Tibial nerve (tissue), 4 donors: ENCODE results near the gene SRSF4. TPM values are rescaled to one million over a fixed set of nuclear protein-coding genes. Genes with fewer than 3 reads are reported as not detected.
"Not testable (repeated sequence)": the region's sequence is repeated elsewhere in the genome, so short reads cannot be mapped to it uniquely, and the experiment has no call there.

ENCODE experiments used
- DNase-seq, 2 donors: peaks; one replicate each; pipeline ENCODE4 v3.0.0-alpha.2; 2019; ENCODE audit warnings: low spot score in 2 of 2
- H3K27ac ChIP-seq, 4 donors: fragments of 200-600 bp; sonication (generic) in 3 of 4; one replicate each; pipeline ENCODE4 v1.5.1; 2017 to 2019; ENCODE audit warnings: mild to moderate bottlenecking in 1 of 4
- H3K27me3 ChIP-seq, 2 donors: fragments of 200-600 bp; sonication (generic) in 1 of 2; one replicate each; pipeline versions ENCODE4 v1.5.1 to v1.6.0; 2017 to 2019
- H3K36me3 ChIP-seq, 3 donors: fragments of 200-600 bp; sonication (generic); one replicate each; pipeline ENCODE4 v1.5.1; 2018 to 2019
- H3K4me1 ChIP-seq, 4 donors: fragments of 200-600 bp; sonication (generic) in 3 of 4; one replicate each; pipeline ENCODE4 v1.5.1; 2017 to 2019
- H3K4me3 ChIP-seq, 4 donors: fragments of 200-600 bp; sonication (generic) in 3 of 4; one replicate each; pipeline ENCODE4 v1.5.1; 2017 to 2019; ENCODE audit warnings: mild to moderate bottlenecking in 1 of 4, moderate library complexity in 1 of 4
- H3K9me3 ChIP-seq, 4 donors: fragments of 200-600 bp; sonication (generic) in 3 of 4; one replicate each; pipeline ENCODE4 v1.5.1; 2017 to 2019
- EP300 ChIP-seq, 2 donors: sonication (generic); formaldehyde crosslinking; IDR thresholded peaks; one replicate each; pipeline ENCODE4 v1.6.1; 2017; ENCODE audit warnings: antibody characterized with exemption in 2 of 2, mild to moderate bottlenecking in 1 of 2
- POLR2A ChIP-seq, 2 donors: fragments of 450-650 bp; IDR thresholded peaks; one replicate each; pipeline ENCODE4 v1.6.1; 2017; ENCODE audit warnings: antibody characterized with exemption in 2 of 2, mild to moderate bottlenecking in 2 of 2, moderate library complexity in 2 of 2
- WGBS, 2 donors: methylation state at CpG; one replicate each; pipeline ENCODE4 v1.1.5; 2018; 5-methylcytosine and 5-hydroxymethylcytosine counted together
- total RNA-seq, 4 donors: library from RNA; depleted of rRNA; stranded (reverse); fragments of >200 nt; gene quantifications; one replicate each; pipeline ENCODE4 v1.1.0, GENCODE V29; 2016
- TF ChIP-seq, protein P1 (sequence below), 5 experiments: fragments of 200-600 bp in 3 of 5; fragments of 450-650 bp in 2 of 5; sonication (generic) in 3 of 5; IDR thresholded peaks; one replicate each; pipeline ENCODE4 v1.5.1; 2016 to 2019; ENCODE audit warnings: antibody characterized with exemption in 5 of 5, mild to moderate bottlenecking in 3 of 5, moderate library complexity in 2 of 5

SRSF4 gene
- total RNA-seq, 4 donors from 2014 or later, result 63.4 to 75.9 (median 69.1) TPM

- no peaks in the 10 kb centered on the region for H3K4me1 ChIP-seq
- TF ChIP-seq EP300 (IDR thresholded peaks at IDR 0.05) (no peak), POLR2A (IDR thresholded peaks at IDR 0.05) (no peak)
- TF ChIP-seq, protein P1, sequence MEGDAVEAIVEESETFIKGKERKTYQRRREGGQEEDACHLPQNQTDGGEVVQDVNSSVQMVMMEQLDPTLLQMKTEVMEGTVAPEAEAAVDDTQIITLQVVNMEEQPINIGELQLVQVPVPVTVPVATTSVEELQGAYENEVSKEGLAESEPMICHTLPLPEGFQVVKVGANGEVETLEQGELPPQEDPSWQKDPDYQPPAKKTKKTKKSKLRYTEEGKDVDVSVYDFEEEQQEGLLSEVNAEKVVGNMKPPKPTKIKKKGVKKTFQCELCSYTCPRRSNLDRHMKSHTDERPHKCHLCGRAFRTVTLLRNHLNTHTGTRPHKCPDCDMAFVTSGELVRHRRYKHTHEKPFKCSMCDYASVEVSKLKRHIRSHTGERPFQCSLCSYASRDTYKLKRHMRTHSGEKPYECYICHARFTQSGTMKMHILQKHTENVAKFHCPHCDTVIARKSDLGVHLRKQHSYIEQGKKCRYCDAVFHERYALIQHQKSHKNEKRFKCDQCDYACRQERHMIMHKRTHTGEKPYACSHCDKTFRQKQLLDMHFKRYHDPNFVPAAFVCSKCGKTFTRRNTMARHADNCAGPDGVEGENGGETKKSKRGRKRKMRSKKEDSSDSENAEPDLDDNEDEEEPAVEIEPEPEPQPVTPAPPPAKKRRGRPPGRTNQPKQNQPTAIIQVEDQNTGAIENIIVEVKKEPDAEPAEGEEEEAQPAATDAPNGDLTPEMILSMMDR (IDR thresholded peaks at IDR 0.05), result no peak
- no peak overlapping the region for H3K27ac ChIP-seq
- no peaks in the 10 kb centered on the region for H3K27me3 ChIP-seq
- no peak for DNase-seq
- 57 to 67% methylated on average over 6 of the region's 6 CpGs for WGBS, 2 donors
- H3K9me3 ChIP-seq, result no peaks in the 10 kb centered on the region
- peaks cover 0 to 4% (median 0%) of the 10 kb centered on the region in 3 donors for H3K36me3 ChIP-seq
- H3K4me3 ChIP-seq, result no peak overlapping the region
Observed at GRCh38 chr1:29113413-29114117, 68.1 kb downstream of the SRSF4 start.

DNA sequence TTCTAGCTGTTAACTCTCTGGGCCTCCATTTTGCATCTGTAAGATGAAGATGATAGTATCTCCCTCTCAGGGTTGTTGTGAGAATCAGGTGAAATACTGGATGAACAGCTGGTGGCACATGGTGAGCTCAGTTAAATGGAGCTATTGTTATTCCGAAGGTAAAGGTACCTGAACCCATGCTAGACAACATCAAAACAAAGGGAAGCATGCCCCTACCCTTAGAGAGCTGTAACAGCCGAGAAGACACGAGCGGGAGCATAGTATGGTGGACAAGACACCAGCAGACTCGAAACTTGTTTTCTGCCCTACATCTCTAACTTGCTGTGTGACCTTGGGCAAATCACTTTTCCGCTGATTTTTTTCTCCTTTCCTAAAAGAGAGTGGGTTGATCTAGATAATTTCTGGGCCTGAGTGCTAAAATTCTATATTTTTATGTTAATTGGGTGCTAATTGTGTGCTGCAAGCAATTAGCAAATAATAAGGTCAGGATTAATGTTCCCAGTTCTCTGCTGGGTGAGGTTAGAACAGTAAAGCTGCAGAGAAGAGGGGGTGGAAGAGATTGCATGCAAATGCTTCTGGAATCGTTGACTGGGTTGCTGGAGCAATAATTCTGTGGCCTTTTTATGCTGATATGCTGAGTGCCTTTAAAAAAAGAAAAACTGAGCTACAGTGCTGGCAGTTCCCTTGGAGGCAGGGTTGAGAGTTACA lies 68.8 kb downstream of the SRSF4 start:
- H3K27me3 ChIP-seq, result no peaks in the 10 kb centered on the region
- WGBS, 2 donors, result 81 to 84% methylated on average over 7 of the region's 7 CpGs
- no peak overlapping the region for H3K4me3 ChIP-seq
- no peaks in the 10 kb centered on the region for H3K4me1 ChIP-seq
- peaks cover 0 to 4% (median 0%) of the 10 kb centered on the region in 3 donors for H3K36me3 ChIP-seq
- DNase-seq, result no peak
- TF ChIP-seq POLR2A (IDR thresholded peaks at IDR 0.05) (no peak), EP300 (IDR thresholded peaks at IDR 0.05) (no peak)
- TF ChIP-seq, protein P1 (IDR thresholded peaks at IDR 0.05), result no peak
- H3K9me3 ChIP-seq, result no peaks in the 10 kb centered on the region
- H3K27ac ChIP-seq, result no peak overlapping the region

GRCh38 chr1:29108041-29108440 lies 73.7 kb downstream of the SRSF4 start:
- not testable (repeated sequence) for H3K9me3 ChIP-seq, H3K27ac ChIP-seq, H3K4me1 ChIP-seq, DNase-seq, H3K27me3 ChIP-seq, H3K36me3 ChIP-seq, H3K4me3 ChIP-seq
- WGBS, 2 donors, result 91 to 94% methylated on average over 6 of the region's 6 CpGs

- WGBS, 2 donors, result 79 to 84% methylated on average over 6 of the region's 6 CpGs
- DNase-seq, result no peak
- no peaks in the 10 kb centered on the region for H3K9me3 ChIP-seq
- no peak overlapping the region for H3K4me3 ChIP-seq
- no peak overlapping the region for H3K27ac ChIP-seq
- peaks cover 0 to 4% (median 0%) of the 10 kb centered on the region in 3 donors for H3K36me3 ChIP-seq
- H3K4me1 ChIP-seq, result no peaks in the 10 kb centered on the region
- H3K27me3 ChIP-seq, result no peaks in the 10 kb centered on the region
- TF ChIP-seq EP300 (IDR thresholded peaks at IDR 0.05) (no peak), POLR2A (IDR thresholded peaks at IDR 0.05) (no peak)
- TF ChIP-seq, protein P1 (IDR thresholded peaks at IDR 0.05), result no peak
Observed at GRCh38 chr1:29105822-29106221, 75.9 kb downstream of the SRSF4 start.

DNA sequence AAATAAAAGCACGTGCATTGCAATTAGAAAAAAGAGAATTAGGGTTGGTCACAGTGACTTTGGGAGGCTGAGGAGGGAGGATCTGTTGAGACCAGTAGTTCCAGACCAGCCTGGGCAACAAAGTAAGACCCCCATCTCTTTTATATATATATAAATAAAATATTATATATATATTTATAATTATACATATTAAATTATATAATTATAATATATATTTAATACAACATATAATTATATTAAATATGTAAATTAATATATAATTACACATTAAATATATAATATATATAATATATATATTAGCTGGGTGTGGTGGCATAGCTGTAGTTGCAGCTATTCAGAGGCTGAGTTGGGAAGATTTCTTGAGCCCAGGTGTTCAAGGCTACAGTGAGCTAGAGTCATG lies 81.2 kb downstream of the SRSF4 start:
- H3K4me1 ChIP-seq, result no peaks in the 10 kb centered on the region
- H3K9me3 ChIP-seq, result no peaks in the 10 kb centered on the region
- no peaks in the 10 kb centered on the region for H3K36me3 ChIP-seq
- H3K4me3 ChIP-seq, result no peak overlapping the region
- no peak overlapping the region for H3K27ac ChIP-seq
- no peaks in the 10 kb centered on the region for H3K27me3 ChIP-seq
- 84 to 93% methylated on average over 1 of the region's 1 CpG for WGBS, 2 donors
- TF ChIP-seq EP300 (IDR thresholded peaks at IDR 0.05), result no peak
- TF ChIP-seq, protein P1 (IDR thresholded peaks at IDR 0.05), result no peak
- TF ChIP-seq POLR2A (IDR thresholded peaks at IDR 0.05), result no peak
- DNase-seq, result no peak
